Right atrium auricular region (tissue), 2 donors: ENCODE results near the gene KIF19. TPM values are rescaled to one million over a fixed set of nuclear protein-coding genes. Genes with fewer than 3 reads are reported as not detected.
A peak's percentile ranks its signal among the peaks of the same experiment; 100 is the strongest.

Source experiments
- DNase-seq: peaks from one replicate; pipeline ENCODE4 v3.0.0-alpha.2; 2019; ENCODE audit warnings: low spot score
- H3K27ac ChIP-seq, 2 donors: fragments of 200-600 bp; sonication (generic); 1 replicate in 1 of 2; 2 replicates in 1 of 2; pipeline ENCODE4 v1.5.1; 2016 to 2019
- H3K27me3 ChIP-seq, 2 donors: fragments of 200-600 bp; sonication (generic); one replicate each; pipeline versions ENCODE4 v1.5.1 to v1.6.0; 2017 to 2019
- H3K36me3 ChIP-seq: fragments of 200-600 bp; sonication (generic); one replicate; pipeline ENCODE4 v1.5.1; 2016
- H3K4me1 ChIP-seq, 2 donors: fragments of 200-600 bp; sonication (generic); one replicate each; pipeline versions ENCODE4 v1.5.1 to v1.6.0; 2017 to 2019
- H3K4me3 ChIP-seq, 2 donors: fragments of 200-600 bp; sonication (generic); 1 replicate in 1 of 2; 2 replicates in 1 of 2; pipeline ENCODE4 v1.5.1; 2017 to 2019; ENCODE audit warnings: mild to moderate bottlenecking in 1 of 2, moderate library complexity in 1 of 2
- H3K9me3 ChIP-seq, 2 donors: fragments of 200-600 bp; sonication (generic); one replicate each; pipeline ENCODE4 v1.5.1; 2019
- total RNA-seq, 2 donors: library from RNA; depleted of rRNA; stranded (reverse); fragments of >200 nt; gene quantifications; one replicate each; pipeline ENCODE4 v1.1.0, GENCODE V29; 2016
- TF ChIP-seq, protein P1 (sequence below), 2 donors: fragments of 200-600 bp; sonication (generic); IDR thresholded peaks; one replicate each; pipeline ENCODE4 v1.5.1; 2019; ENCODE audit warnings: antibody characterized with exemption in 2 of 2

KIF19 gene
- total RNA-seq, 2 donors from 2014 or later = 0.30 TPM; not detected in 1

DNA sequence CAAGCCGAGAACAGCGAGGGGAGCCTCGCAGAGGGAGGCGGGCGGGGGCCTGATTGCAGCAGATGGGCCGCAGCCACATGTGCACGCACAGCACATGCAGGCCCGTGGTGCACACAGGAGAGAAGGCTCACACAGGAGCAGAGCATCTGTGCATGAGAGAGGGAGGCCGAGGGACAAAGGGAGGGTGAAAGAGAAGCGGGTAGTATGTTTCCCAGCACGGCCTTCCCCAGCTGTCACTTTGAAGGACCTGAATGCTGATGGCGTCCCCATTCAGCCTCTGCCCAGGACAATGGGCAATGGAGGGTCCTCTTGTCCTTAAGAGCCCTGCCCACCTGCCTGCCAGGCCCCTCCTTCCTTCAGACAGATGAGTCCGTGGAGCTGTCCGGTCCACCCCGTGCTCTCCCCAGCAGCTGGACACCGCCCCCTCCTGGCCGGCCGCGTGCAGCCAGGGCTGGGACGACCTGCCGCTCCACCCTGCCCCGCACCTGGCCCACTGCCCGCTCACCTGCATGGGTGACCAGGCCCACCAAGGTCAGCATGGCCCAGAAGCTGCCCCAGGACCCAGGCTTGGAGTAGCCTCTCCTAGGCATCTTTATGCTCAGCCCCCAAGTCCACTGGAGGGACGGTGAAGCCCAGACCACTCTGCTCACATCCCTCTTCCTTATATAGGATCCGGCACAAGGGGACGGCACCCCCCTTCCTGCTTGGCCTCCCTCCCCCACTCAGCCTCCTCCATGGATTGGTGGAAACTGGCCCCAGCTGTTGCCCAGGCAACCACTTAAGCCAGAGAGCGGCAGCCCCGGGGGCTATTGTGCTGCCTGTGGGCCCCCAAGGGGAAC, 35.4 kb downstream of the KIF19 start, which contains the start of gene BTBD17:
Gene BTBD17 (minus strand): TSS at position 639 of the 839 bp plus-strand sequence. CDS start 49 bp downstream, at position 590.
- Histone ChIP-seq H3K36me3 (no peaks in the 10 kb centered on the region), H3K27ac (no peak within 1 kb of the TSS), H3K4me3 (no peak within 1 kb of the TSS), H3K4me1 (peaks cover 0 to 23% of the 10 kb centered on the region in 2 donors), H3K27me3 (peaks cover 3 to 16% of the 10 kb centered on the region in 2 donors), H3K9me3 (no peaks in the 10 kb centered on the region)
- TF ChIP-seq, protein P1, sequence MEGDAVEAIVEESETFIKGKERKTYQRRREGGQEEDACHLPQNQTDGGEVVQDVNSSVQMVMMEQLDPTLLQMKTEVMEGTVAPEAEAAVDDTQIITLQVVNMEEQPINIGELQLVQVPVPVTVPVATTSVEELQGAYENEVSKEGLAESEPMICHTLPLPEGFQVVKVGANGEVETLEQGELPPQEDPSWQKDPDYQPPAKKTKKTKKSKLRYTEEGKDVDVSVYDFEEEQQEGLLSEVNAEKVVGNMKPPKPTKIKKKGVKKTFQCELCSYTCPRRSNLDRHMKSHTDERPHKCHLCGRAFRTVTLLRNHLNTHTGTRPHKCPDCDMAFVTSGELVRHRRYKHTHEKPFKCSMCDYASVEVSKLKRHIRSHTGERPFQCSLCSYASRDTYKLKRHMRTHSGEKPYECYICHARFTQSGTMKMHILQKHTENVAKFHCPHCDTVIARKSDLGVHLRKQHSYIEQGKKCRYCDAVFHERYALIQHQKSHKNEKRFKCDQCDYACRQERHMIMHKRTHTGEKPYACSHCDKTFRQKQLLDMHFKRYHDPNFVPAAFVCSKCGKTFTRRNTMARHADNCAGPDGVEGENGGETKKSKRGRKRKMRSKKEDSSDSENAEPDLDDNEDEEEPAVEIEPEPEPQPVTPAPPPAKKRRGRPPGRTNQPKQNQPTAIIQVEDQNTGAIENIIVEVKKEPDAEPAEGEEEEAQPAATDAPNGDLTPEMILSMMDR (IDR thresholded peaks at IDR 0.05) = peak; percentile 80 to 91
- DNase-seq = no peak

DNA sequence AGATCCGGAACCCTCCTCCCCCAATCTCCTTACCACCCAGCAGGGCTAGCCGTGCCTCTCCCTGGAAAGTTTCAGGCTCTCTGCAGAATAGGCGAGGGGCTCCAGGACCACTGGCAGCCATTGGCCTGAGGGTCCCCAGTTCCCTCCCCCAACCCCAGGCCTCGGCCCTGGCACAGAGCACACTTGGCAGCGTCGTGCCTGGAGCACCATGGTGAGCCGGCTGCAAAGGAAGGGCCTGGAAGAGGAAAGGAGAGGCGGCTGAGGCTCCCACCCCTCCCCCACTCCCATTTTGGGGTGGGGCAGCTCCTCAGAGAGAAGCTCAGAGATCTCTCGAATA, 36.0 kb downstream of the KIF19 start:
- no peaks in the 10 kb centered on the region for H3K36me3 ChIP-seq
- TF ChIP-seq, protein P1 (IDR thresholded peaks at IDR 0.05) = no peak
- H3K4me3 ChIP-seq = no peak overlapping the region
- H3K9me3 ChIP-seq = no peaks in the 10 kb centered on the region
- H3K27me3 ChIP-seq = peaks cover 3 to 12% of the 10 kb centered on the region in 2 donors
- H3K4me1 ChIP-seq = peaks cover 0 to 18% of the 10 kb centered on the region in 2 donors
- no peak for DNase-seq
- H3K27ac ChIP-seq = no peak overlapping the region

DNA sequence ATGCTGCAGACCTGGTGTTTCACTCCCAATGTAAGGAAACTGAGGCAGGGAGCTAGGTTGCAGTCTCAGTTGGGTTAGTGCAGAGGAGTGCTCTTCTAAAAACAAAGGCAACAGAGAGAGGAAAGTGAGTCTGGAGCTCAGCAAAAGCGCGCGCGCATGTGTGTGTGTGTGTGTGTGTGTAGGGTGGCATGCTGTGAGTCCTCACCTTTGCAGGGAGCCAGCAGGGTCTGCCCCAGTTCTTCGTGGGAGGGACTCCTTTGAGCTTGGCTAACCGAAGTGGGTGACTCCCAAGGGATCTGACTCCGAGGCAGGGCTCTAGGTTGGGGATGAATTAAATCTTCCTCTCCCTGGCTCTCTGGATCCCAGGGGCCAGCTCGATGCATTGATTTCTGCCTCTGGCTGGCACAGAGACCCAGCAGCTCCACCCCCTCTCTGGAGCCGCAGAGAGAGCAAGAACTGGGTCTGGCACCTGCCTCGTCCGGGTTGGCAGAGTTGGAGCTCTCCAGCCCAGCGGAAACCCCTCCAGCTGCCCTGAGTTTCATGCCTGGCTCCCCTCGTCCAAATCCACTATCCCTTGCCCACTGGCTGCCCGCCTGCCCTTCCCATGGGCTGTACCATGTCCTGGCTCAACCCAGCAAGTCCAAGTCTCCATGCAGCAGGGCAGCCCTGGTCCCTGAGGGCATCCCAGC, 36.9 kb downstream of the KIF19 start:
- H3K36me3 ChIP-seq = no peaks in the 10 kb centered on the region
- H3K4me3 ChIP-seq = no peak overlapping the region
- H3K9me3 ChIP-seq = no peaks in the 10 kb centered on the region
- peaks cover 0 to 12% of the 10 kb centered on the region in 2 donors for H3K4me1 ChIP-seq
- H3K27me3 ChIP-seq = peaks cover 0 to 6% of the 10 kb centered on the region in 2 donors
- no peak for DNase-seq
- TF ChIP-seq, protein P1 (IDR thresholded peaks at IDR 0.05) = no peak
- no peak overlapping the region for H3K27ac ChIP-seq

DNA sequence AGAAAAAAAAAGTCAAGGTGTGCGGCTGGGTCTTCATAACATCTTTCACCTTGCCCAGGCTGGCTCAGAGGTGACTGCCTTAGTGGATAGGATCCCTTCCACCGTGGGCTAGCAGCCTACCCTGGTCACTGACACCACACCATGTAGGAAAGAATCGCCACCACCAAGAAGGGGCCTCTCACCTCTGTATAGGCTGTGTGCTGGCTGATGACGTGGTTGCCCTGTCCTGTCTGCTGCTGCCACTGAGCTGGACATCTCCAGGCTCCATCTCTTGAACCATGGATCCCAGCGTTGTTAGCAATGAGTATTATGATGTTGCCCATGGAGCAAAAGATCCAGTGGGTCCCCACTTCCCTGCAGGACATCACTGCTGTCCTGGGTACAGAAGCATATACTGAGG, 41.2 kb downstream of the KIF19 start, which contains the start of gene GPR142:
Gene GPR142 (plus strand): TSS at position 301 of the 400 bp plus-strand sequence. CDS start 2,035 bp downstream, outside the sequence.
- no peak for DNase-seq
- Histone ChIP-seq H3K9me3 (no peaks in the 10 kb centered on the region), H3K27ac (no peak within 1 kb of the TSS), H3K4me3 (no peak within 1 kb of the TSS), H3K36me3 (no peaks in the 10 kb centered on the region), H3K27me3 (no peaks in the 10 kb centered on the region), H3K4me1 (peaks cover 0 to 14% of the 10 kb centered on the region in 2 donors)
- TF ChIP-seq, protein P1 (IDR thresholded peaks at IDR 0.05) = no peak

DNA sequence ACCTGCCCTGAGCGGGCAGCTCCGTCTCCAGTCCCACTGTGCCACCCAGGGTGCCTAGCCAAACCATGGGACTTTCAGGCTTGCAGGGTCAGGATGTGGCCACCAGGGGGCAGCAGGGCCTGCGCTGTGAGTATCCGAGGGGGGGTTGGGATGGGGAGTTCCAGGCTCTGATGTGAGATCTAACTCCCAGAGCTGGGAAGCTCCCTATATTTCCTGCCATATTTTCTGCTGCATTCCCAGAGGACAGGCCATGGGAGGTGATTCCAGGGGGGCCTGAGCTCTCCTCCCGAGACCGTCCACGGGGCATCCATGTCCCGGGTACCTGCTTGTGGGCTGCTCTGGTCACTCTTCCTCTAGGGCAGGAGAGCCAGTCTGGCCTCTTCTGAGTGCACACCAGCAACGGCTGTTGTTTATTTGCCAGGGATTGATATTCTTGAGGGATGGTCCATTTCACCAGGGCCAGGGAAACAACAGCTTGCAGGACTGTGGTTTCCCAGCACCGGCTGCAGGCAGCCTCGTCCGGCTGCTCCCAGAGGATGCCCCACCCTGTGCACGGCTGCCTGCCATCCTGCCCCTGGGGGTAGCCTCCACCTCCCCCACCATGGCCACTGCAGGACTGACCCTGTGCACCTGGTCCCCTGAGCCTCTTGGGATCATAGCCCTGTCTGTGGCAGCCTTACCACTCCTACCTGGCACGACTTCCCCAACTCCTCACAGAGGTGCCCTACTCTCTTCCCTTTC, 42.5 kb downstream of the KIF19 start:
- no peak overlapping the region for H3K4me3 ChIP-seq
- TF ChIP-seq, protein P1 (IDR thresholded peaks at IDR 0.05) = peak; percentile 94 to 98
- no peaks in the 10 kb centered on the region for H3K9me3 ChIP-seq
- no peak overlapping the region for H3K27ac ChIP-seq
- DNase-seq = peak; percentile 68
- H3K27me3 ChIP-seq = no peaks in the 10 kb centered on the region
- no peaks in the 10 kb centered on the region for H3K36me3 ChIP-seq
- peaks cover 0 to 14% of the 10 kb centered on the region in 2 donors for H3K4me1 ChIP-seq
